Measurements from ENCODE around the gene PTPRCAP. TPM values are rescaled to one million over a fixed set of nuclear protein-coding genes. Genes with fewer than 3 reads are reported as not detected.

The PTPRCAP gene
- total and polyA plus RNA-seq, 9 of the 15 experiments (the other 6 are each of a cell fraction or from before 2014, with no cell fraction given), result 0.22 to 2.0 (median 1.1) TPM; not detected in 4

- TF ChIP-seq ATF3 (IDR thresholded peaks at IDR 0.05) (peak; percentile 89), ATF3 (CRISPR knock-in tag; conservative IDR thresholded peaks at IDR 0.05) (0 out of 2 replicates have a peak, but pooled peaks have one; percentile 59), POLR2AphosphoS5 (IDR thresholded peaks at IDR 0.05; ENCODE audit: control insufficient read depth, insufficient read depth, low read depth, low read length) (peak; percentile 73; the same call in 1 of the 2 replicates), MAX (CRISPR knock-in tag; IDR thresholded peaks at IDR 0.05) (peak; percentile 29), CHCHD3 (CRISPR knock-in tag; IDR thresholded peaks at IDR 0.05) (no peak), DEAF1 (CRISPR knock-in tag; IDR thresholded peaks at IDR 0.05) (no peak), ZFPM2 (CRISPR knock-in tag; IDR thresholded peaks at IDR 0.05) (no peak), PHB (CRISPR knock-in tag; IDR thresholded peaks at IDR 0.05) (no peak; the same call in 1 of the 2 replicates), SNAPC5 (CRISPR knock-in tag; IDR thresholded peaks at IDR 0.05) (no peak), PCBP1 (IDR thresholded peaks at IDR 0.05; ENCODE audit: low read depth, low read length, poor library complexity, severe bottlenecking) (no peak), CBX3 (IDR thresholded peaks at IDR 0.05; ENCODE audit: borderline replicate concordance in 1 of 2, low read length in 2 of 2) (peak in 1 of 2 experiments; percentile 13; a peak in 1 of 3 replicates), NCOA6 (IDR thresholded peaks at IDR 0.05) (no peak), ZNF511 (CRISPR knock-in tag; IDR thresholded peaks at IDR 0.05) (no peak), ZFP1 (CRISPR knock-in tag; IDR thresholded peaks at IDR 0.05) (no peak), CREM (IDR thresholded peaks at IDR 0.05; ENCODE audit: low read depth) (peak; percentile 100), ZBTB43 (CRISPR knock-in tag; IDR thresholded peaks at IDR 0.05) (no peak), NFE2L1 (tag; IDR thresholded peaks at IDR 0.05; ENCODE audit: borderline replicate concordance, low read depth) (no peak), JUN (IDR thresholded peaks at IDR 0.05; ENCODE audit: borderline replicate concordance, low read depth, low read length) (no peak), JUN (CRISPR knock-in tag; IDR thresholded peaks at IDR 0.05; ENCODE audit: borderline replicate concordance) (no peak), E2F5 (CRISPR knock-in tag; IDR thresholded peaks at IDR 0.05) (0 out of 2 replicates have a peak, but pooled peaks have one; percentile 30)
Measured at GRCh38 chr11:67428052-67429001, 9.2 kb downstream of the PTPRCAP start, which contains the start of gene RPS6KB2 (continued).
